Adrenal gland (tissue), 5 donors: ENCODE results near the gene ATP6AP1.
A peak's percentile ranks its signal among the peaks of the same experiment; 100 is the strongest.

Source experiments
- CTCF ChIP-seq, 6 experiments: fragments of 450-650 bp in 4 of 6; fragments of 200-600 bp in 2 of 6; sonication (generic) in 1 of 6; IDR thresholded peaks; 1 replicate in 5 of 6; 2 replicates in 1 of 6; pipeline versions ENCODE4 v1.5.1 to v1.8.0; 2016 to 2021; ENCODE audit warnings: antibody characterized with exemption in 6 of 6, mild to moderate bottlenecking in 2 of 6, moderate library complexity in 1 of 6
- POLR2A ChIP-seq, 2 donors: fragments of 450-650 bp; IDR thresholded peaks; one replicate each; pipeline ENCODE4 v1.6.1; 2017; ENCODE audit warnings: antibody characterized with exemption in 2 of 2, mild to moderate bottlenecking in 2 of 2, moderate library complexity in 1 of 2
- donor health status: DM: no; HTN: no; CAD: no.

- TF ChIP-seq CTCF (IDR thresholded peaks at IDR 0.05) (no peak), POLR2A (IDR thresholded peaks at IDR 0.05) (peak in 1 of 2 donors; percentile 35)
These were observed 8.6 kb upstream of the ATP6AP1 start for GRCh38 chrX:154419688-154420401.
